HEK293 (cell line): Measurements from ENCODE around the gene TMEM187.

Experiments used
- CTCF ChIP-seq: fragments of 450-650 bp; formaldehyde crosslinking; IDR thresholded peaks from 2 replicates; pipeline ENCODE4 v1.5.1; 2016; ENCODE audit warnings: missing biosample characterization, missing genetic modification characterization
- ZBTB44 ChIP-seq: fragments of 450-650 bp; IDR thresholded peaks from 2 replicates; pipeline ENCODE4 v1.5.1; 2018; ENCODE audit warnings: missing biosample characterization, mild to moderate bottlenecking, missing genetic modification characterization
- ZNF600 ChIP-seq: fragments of 450-650 bp; formaldehyde crosslinking; IDR thresholded peaks from 2 replicates; pipeline ENCODE4 v1.5.1; 2016; ENCODE audit warnings: missing biosample characterization, missing genetic modification characterization

- TF ChIP-seq ZBTB44 (tag by site-specific recombination), result no peak
- TF ChIP-seq CTCF (tag by site-specific recombination), result no peak
- TF ChIP-seq ZNF600 (tag by site-specific recombination), result no peak
Observed at GRCh38 chrX:153984351-153985178, 12.0 kb downstream of the TMEM187 start.
